ENCODE data around the gene ACTR3. TPM values are rescaled to one million over a fixed set of nuclear protein-coding genes. Genes with fewer than 3 reads are reported as not detected.

Gene ACTR3
- total RNA-seq, 4 donors from 2014 or later: 80.0 to 124 (median 101) TPM

- no peak overlapping the region for H3K27ac ChIP-seq
- no peaks in the 10 kb centered on the region for H3K27me3 ChIP-seq
- H3K36me3 ChIP-seq: no peaks in the 10 kb centered on the region
- H3K4me1 ChIP-seq: no peaks in the 10 kb centered on the region
- peaks cover 0 to 7% (median 2%) of the 10 kb centered on the region in 4 donors for H3K9me3 ChIP-seq
- DNase-seq: no peak
- H3K4me3 ChIP-seq: no peak overlapping the region
- TF ChIP-seq CTCF (IDR thresholded peaks at IDR 0.05) (no peak), POLR2A (IDR thresholded peaks at IDR 0.05) (no peak)
Measured at GRCh38 chr2:113981404-113982134, 91.7 kb downstream of the ACTR3 start.

GRCh38 chr2:113985554-113986397, 95.9 kb downstream of the ACTR3 start:
- H3K27me3 ChIP-seq: no peaks in the 10 kb centered on the region
- H3K27ac ChIP-seq: no peak overlapping the region
- H3K4me3 ChIP-seq: no peak overlapping the region
- no peaks in the 10 kb centered on the region for H3K4me1 ChIP-seq
- H3K9me3 ChIP-seq: no peaks in the 10 kb centered on the region
- DNase-seq: no peak
- TF ChIP-seq CTCF (IDR thresholded peaks at IDR 0.05) (no peak), POLR2A (IDR thresholded peaks at IDR 0.05) (no peak)
- H3K36me3 ChIP-seq: no peaks in the 10 kb centered on the region

- Histone ChIP-seq H3K27me3 (no peaks in the 10 kb centered on the region), H3K9me3 (no peaks in the 10 kb centered on the region), H3K27ac (no peak overlapping the region), H3K36me3 (no peaks in the 10 kb centered on the region), H3K4me3 (no peak overlapping the region), H3K4me1 (no peaks in the 10 kb centered on the region)
- DNase-seq: no peak
- TF ChIP-seq POLR2A (IDR thresholded peaks at IDR 0.05): no peak
- TF ChIP-seq CTCF (IDR thresholded peaks at IDR 0.05): no peak
Measured at GRCh38 chr2:113986762-113987290, 96.9 kb downstream of the ACTR3 start.

GRCh38 chr2:113992090-113992489, 102.2 kb downstream of the ACTR3 start:
- no peak for DNase-seq
- Histone ChIP-seq H3K27me3 (no peaks in the 10 kb centered on the region), H3K36me3 (no peaks in the 10 kb centered on the region), H3K4me3 (no peak overlapping the region), H3K4me1 (no peaks in the 10 kb centered on the region), H3K27ac (no peak overlapping the region), H3K9me3 (no peaks in the 10 kb centered on the region)
- TF ChIP-seq CTCF (IDR thresholded peaks at IDR 0.05) (no peak), POLR2A (IDR thresholded peaks at IDR 0.05) (no peak)

GRCh38 chr2:113996671-113997594, 107.0 kb downstream of the ACTR3 start:
- no peak overlapping the region for H3K27ac ChIP-seq
- no peak overlapping the region for H3K4me3 ChIP-seq
- DNase-seq: no peak
- H3K4me1 ChIP-seq: no peaks in the 10 kb centered on the region
- no peak for TF ChIP-seq CTCF (IDR thresholded peaks at IDR 0.05)
- no peak for TF ChIP-seq POLR2A (IDR thresholded peaks at IDR 0.05)
- H3K9me3 ChIP-seq: no peaks in the 10 kb centered on the region
- H3K36me3 ChIP-seq: no peaks in the 10 kb centered on the region
- no peaks in the 10 kb centered on the region for H3K27me3 ChIP-seq
